Endodermal cell (in vitro differentiated cells): ENCODE results near the gene TEAD3. TPM values are rescaled to one million over a fixed set of nuclear protein-coding genes. Genes with fewer than 3 reads are reported as not detected.
A peak's percentile ranks its signal among the peaks of the same experiment; 100 is the strongest.

Source experiments
- DNase-seq: peaks from one replicate; pipeline ENCODE4 v3.0.0-alpha.2; 2017
- H3K27ac ChIP-seq: 2 replicates; pipeline ENCODE4 v1.5.1; 2013; ENCODE audit warnings: mild to moderate bottlenecking, low read depth, low read length, moderate library complexity
- H3K27me3 ChIP-seq: 2 replicates; pipeline ENCODE4 v1.6.1; 2013; ENCODE audit warnings: mild to moderate bottlenecking, low read length, moderate library complexity; ENCODE audit not compliant: insufficient read depth, control insufficient read depth, poor library complexity, severe bottlenecking
- H3K36me3 ChIP-seq: 2 replicates; pipeline ENCODE4 v1.7.0; 2013; ENCODE audit warnings: mild to moderate bottlenecking, low read length, moderate library complexity; ENCODE audit not compliant: control insufficient read depth, insufficient read depth
- H3K4me1 ChIP-seq: one replicate; pipeline ENCODE4 v1.7.0; 2013; ENCODE audit warnings: low read length; ENCODE audit not compliant: control insufficient read depth, insufficient read depth
- H3K4me3 ChIP-seq: 2 replicates; pipeline ENCODE4 v1.5.1; 2013; ENCODE audit warnings: mild to moderate bottlenecking, low read length, moderate library complexity
- H3K9ac ChIP-seq: 2 replicates; pipeline ENCODE4 v1.6.1; 2013; ENCODE audit warnings: mild to moderate bottlenecking, low read length, moderate library complexity; ENCODE audit not compliant: poor library complexity, severe bottlenecking; ENCODE audit errors: extremely low read depth
- H3K9me3 ChIP-seq: 2 replicates; pipeline ENCODE4 v1.6.1; 2013; ENCODE audit warnings: mild to moderate bottlenecking, low read length, moderate library complexity; ENCODE audit not compliant: control insufficient read depth
- H3K27ac Mint-ChIP-seq: 2 replicates; pipeline ENCODE4 v1.8.0; 2020; ENCODE audit warnings: mixed read lengths
- H3K27me3 Mint-ChIP-seq: 2 replicates; pipeline ENCODE4 v1.8.0; 2021; ENCODE audit warnings: mild to moderate bottlenecking, mixed read lengths; ENCODE audit not compliant: insufficient read depth
- H3K36me3 Mint-ChIP-seq: 2 replicates; pipeline ENCODE4 v1.8.0; 2020; ENCODE audit warnings: low read depth, mixed read lengths
- H3K4me1 Mint-ChIP-seq: 2 replicates; pipeline ENCODE4 v1.8.0; 2020; ENCODE audit warnings: mixed read lengths
- H3K4me3 Mint-ChIP-seq: 2 replicates; pipeline ENCODE4 v1.8.0; 2020; ENCODE audit warnings: mild to moderate bottlenecking, moderate library complexity, mixed read lengths
- H3K9me3 Mint-ChIP-seq: 2 replicates; pipeline ENCODE4 v1.8.0; 2020; ENCODE audit warnings: mild to moderate bottlenecking, mixed read lengths
- WGBS, 2 experiments: methylation state at CpG; one replicate each; pipeline versions ENCODE4 v1.1.5 to v1.1.7; 2013; ENCODE audit warnings: missing lambda C conversion rate in 2 of 2, mixed read lengths in 1 of 2; ENCODE audit not compliant: insufficient coverage in 1 of 2, insufficient read length in 1 of 2; 5-methylcytosine and 5-hydroxymethylcytosine counted together
- total RNA-seq, 2 donors: library from RNA; stranded (reverse); fragmentation: NEBNext Ultra II Directional in 1 of 2; extraction: Animal tissue kit (Norgen Biotek cat#: 25700) in 1 of 2; gene quantifications; 2 replicates in 1 of 2; 3 replicates in 1 of 2; pipeline ENCODE4 v1.2.1, GENCODE V29; 2021
- TF ChIP-seq, protein P1 (sequence below): fragments of 200-600 bp; sonication (generic); conservative IDR thresholded peaks from 2 replicates; pipeline ENCODE4 v1.5.0; 2021; ENCODE audit warnings: antibody characterized with exemption, mild to moderate bottlenecking

Gene TEAD3
- total RNA-seq, 2 donors from 2014 or later, result 22.7 to 29.2 TPM

DNA sequence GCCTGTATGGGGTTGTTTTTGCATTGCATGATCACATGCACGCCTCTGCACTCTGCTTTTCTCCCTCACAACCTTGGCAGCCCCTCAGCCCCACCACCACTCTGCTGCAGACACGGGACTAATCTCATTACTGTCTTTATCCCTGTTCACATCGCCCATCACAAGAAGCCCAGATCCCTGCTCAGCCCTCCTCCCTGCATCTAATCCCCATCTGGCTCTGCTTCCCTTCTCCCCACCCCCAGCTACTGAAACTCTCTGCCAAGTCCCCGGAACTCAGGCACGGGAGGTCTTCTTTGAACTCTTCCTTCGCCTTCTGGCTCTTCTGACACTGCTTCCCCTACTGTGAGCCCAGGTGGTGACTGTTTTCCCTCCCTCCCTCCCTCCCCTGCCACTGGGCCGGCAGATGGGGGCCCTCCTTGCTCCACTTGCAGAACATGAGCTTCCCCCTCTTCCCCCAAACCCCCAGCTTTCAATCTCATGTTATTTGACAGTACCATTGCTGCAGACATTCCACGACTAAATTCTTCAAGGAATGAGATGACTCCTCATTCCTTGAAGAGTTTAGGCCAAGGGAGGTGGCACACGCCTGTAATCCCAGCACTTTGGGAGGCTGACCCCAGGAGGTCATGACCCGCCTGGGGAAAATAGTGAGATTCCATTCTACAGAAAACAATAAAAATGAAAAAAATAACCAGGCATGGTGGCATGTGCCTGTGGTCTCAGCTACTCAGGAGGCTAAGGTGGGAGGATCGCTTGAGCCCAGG lies 37.7 kb upstream of the TEAD3 start:
- Histone ChIP-seq H3K36me3 (no peaks in the 10 kb centered on the region), H3K9ac (no peak overlapping the region), H3K9me3 (no peaks in the 10 kb centered on the region), H3K27me3 (no peaks in the 10 kb centered on the region), H3K4me3 (no peak overlapping the region), H3K27ac (no peak overlapping the region), H3K4me1 (no peaks in the 10 kb centered on the region)
- DNase-seq, result peak; percentile 67
- H3K9me3 Mint-ChIP-seq, result no peaks in the 10 kb centered on the region
- 50 to 52% methylated on average over 7 to 11 of the region's 11 CpGs for WGBS, 2 experiments
- no peaks in the 10 kb centered on the region for H3K36me3 Mint-ChIP-seq
- H3K27me3 Mint-ChIP-seq, result no peaks in the 10 kb centered on the region
- H3K4me1 Mint-ChIP-seq, result peaks cover 11% of the 10 kb centered on the region
- TF ChIP-seq, protein P1, sequence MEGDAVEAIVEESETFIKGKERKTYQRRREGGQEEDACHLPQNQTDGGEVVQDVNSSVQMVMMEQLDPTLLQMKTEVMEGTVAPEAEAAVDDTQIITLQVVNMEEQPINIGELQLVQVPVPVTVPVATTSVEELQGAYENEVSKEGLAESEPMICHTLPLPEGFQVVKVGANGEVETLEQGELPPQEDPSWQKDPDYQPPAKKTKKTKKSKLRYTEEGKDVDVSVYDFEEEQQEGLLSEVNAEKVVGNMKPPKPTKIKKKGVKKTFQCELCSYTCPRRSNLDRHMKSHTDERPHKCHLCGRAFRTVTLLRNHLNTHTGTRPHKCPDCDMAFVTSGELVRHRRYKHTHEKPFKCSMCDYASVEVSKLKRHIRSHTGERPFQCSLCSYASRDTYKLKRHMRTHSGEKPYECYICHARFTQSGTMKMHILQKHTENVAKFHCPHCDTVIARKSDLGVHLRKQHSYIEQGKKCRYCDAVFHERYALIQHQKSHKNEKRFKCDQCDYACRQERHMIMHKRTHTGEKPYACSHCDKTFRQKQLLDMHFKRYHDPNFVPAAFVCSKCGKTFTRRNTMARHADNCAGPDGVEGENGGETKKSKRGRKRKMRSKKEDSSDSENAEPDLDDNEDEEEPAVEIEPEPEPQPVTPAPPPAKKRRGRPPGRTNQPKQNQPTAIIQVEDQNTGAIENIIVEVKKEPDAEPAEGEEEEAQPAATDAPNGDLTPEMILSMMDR, result no peak
- no peak overlapping the region for H3K4me3 Mint-ChIP-seq
- H3K27ac Mint-ChIP-seq, result no peak overlapping the region

DNA sequence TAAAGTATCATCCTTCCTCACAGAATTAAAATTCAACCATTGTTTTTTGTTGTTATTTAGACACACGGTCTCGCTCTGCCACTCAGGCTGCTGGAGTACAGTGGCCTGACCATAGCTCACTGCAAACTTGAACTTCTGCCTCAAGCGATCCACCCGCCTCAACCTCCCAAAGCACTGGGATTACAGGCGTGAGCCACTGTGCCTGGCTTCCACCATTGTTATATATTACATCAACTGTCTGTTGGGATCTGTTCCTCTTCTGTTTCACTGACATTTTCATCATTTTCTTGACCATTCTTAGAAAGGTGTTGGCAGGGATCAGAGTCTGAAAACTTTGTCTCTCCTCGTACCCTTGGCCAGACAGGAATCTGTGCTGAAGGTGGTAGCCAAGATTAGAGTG lies 37.1 kb upstream of the TEAD3 start:
- no peak overlapping the region for H3K4me3 ChIP-seq
- no peaks in the 10 kb centered on the region for H3K36me3 Mint-ChIP-seq
- no peaks in the 10 kb centered on the region for H3K27me3 ChIP-seq
- no peak for DNase-seq
- H3K36me3 ChIP-seq, result no peaks in the 10 kb centered on the region
- WGBS, 2 experiments, result 85 to 94% methylated on average over 6 of the region's 6 CpGs
- H3K4me3 Mint-ChIP-seq, result no peak overlapping the region
- H3K27ac ChIP-seq, result no peak overlapping the region
- H3K27ac Mint-ChIP-seq, result no peak overlapping the region
- H3K9me3 ChIP-seq, result no peaks in the 10 kb centered on the region
- H3K4me1 Mint-ChIP-seq, result peaks cover 11% of the 10 kb centered on the region
- TF ChIP-seq, protein P1, result no peak
- H3K4me1 ChIP-seq, result no peaks in the 10 kb centered on the region
- no peak overlapping the region for H3K9ac ChIP-seq
- no peaks in the 10 kb centered on the region for H3K9me3 Mint-ChIP-seq
- H3K27me3 Mint-ChIP-seq, result no peaks in the 10 kb centered on the region

DNA sequence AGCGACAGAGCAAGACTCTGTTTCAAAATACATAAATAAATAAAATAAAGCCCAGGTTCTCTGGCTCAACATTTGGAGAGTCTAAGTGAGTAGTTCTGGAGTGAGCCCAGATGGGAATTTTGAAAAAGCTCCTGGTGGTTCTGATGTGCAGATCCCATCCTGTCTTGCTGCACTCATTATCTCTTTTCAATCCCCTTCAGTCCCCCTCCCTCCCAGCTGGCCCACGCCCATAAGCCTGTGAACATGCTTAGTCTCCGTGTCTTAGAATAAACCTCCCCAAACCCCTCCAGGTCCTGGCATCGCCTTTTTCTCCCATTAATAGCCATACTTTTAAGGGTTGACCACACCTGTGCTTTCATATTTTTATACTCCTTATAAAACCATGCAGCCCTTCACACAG lies 35.2 kb upstream of the TEAD3 start:
- H3K9me3 Mint-ChIP-seq, result no peaks in the 10 kb centered on the region
- 84 to 94% methylated on average over 2 to 4 of the region's 4 CpGs for WGBS, 2 experiments

More for the DNA sequence above, 35.2 kb upstream of the TEAD3 start:
- Mint-ChIP-seq H3K4me1 (peaks cover 11% of the 10 kb centered on the region), H3K27ac (no peak overlapping the region), H3K36me3 (no peaks in the 10 kb centered on the region), H3K27me3 (no peaks in the 10 kb centered on the region), H3K4me3 (no peak overlapping the region)
- Histone ChIP-seq H3K36me3 (no peaks in the 10 kb centered on the region), H3K9me3 (no peaks in the 10 kb centered on the region), H3K9ac (no peak overlapping the region), H3K27ac (no peak overlapping the region), H3K4me3 (no peak overlapping the region), H3K4me1 (no peaks in the 10 kb centered on the region), H3K27me3 (no peaks in the 10 kb centered on the region)
- DNase-seq, result no peak
- TF ChIP-seq, protein P1, result no peak
